Brain microvascular endothelial cell (primary cell): ENCODE data around the gene OR2T8.
A peak's percentile ranks its signal among the peaks of the same experiment; 100 is the strongest.

Source experiments
- DNase-seq: peaks from one replicate; pipeline ENCODE4 v3.0.0-alpha.2; 2020
- H3K27ac ChIP-seq: fragments of 250-450 bp; sonication (Bioruptor Pico); 2 replicates; pipeline ENCODE4 v1.5.1; 2020; ENCODE audit warnings: mild to moderate bottlenecking, moderate library complexity
- H3K27me3 ChIP-seq: fragments of 250-450 bp; sonication (Bioruptor Pico); replicated peaks from 2 replicates; pipeline ENCODE4 v1.5.1; 2020; ENCODE audit warnings: mild to moderate bottlenecking
- H3K36me3 ChIP-seq: fragments of 250-450 bp; sonication (Bioruptor Pico); replicated peaks from 2 replicates; pipeline ENCODE4 v1.5.1; 2020; ENCODE audit warnings: mild to moderate bottlenecking
- H3K4me3 ChIP-seq: 2 replicates; pipeline ENCODE4 v1.5.1; 2011; ENCODE audit warnings: low read depth, mild to moderate bottlenecking, control low read depth, low read length, moderate library complexity
- in situ Hi-C: cut with HindIII; loops from 2 replicates; pipeline ENCODE4 v1.10.0; 2017; ENCODE audit warnings: low sequenced_read_pairs, low pct_ligation_motif_present
- TF ChIP-seq, protein P1 (sequence below): IDR thresholded peaks from 2 replicates; pipeline ENCODE4 v1.5.1; 2011; ENCODE audit warnings: low read depth, mild to moderate bottlenecking, moderate library complexity, low read length, control low read depth, inconsistent platforms; ENCODE audit errors: missing control alignments

Gene OR2T8

DNA sequence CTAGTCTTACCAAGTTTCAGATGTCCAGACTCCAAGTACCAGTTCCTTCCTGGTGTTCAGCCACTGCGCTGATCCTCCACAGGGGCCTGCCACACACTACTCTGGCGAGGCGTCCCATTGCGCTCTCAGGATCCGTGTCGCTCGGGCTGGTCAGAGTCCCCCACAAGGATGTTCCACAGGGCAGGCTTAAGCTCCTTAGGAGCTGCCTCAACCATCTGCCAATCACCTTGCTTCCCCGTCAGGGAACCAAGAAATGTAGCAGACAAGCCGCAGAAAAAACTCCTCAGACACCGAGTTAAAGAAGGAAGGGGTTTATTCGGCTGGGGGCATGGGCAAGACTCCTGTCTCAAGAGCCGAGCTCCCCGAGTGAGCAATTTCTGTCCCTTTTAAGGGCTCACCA lies 14.9 kb upstream of the OR2T8 start:
- no peaks in the 10 kb centered on the region for H3K36me3 ChIP-seq
- no peak for DNase-seq

DNA sequence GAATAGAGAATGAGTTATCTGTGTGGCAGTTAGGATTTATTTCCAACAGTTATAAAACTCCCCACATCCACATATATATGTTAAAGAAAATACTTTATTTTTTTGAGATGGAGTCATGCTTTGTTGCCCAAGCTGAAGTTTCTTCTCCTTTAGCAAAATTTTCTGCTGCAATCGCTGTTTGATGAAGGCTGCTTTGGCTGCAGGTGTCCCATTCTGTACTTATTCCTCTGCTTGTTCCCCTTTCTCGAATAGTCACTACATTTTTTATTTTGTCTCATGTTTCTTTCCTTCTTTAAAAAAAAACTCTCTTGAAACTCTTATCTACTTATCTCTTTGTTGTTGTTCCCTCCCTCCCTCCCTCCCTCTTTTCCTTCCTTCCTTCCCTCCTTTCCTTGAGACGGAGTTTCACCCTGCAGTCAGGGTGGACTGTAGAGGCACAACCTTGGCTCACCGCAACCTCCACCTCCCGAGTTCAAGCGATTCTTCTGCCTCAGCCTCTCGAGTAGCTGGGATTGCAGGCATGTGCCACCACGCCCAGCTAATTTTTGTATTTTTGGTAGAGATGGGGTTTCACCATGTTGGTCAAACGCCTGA lies 14.0 kb upstream of the OR2T8 start:
- TF ChIP-seq, protein P1, sequence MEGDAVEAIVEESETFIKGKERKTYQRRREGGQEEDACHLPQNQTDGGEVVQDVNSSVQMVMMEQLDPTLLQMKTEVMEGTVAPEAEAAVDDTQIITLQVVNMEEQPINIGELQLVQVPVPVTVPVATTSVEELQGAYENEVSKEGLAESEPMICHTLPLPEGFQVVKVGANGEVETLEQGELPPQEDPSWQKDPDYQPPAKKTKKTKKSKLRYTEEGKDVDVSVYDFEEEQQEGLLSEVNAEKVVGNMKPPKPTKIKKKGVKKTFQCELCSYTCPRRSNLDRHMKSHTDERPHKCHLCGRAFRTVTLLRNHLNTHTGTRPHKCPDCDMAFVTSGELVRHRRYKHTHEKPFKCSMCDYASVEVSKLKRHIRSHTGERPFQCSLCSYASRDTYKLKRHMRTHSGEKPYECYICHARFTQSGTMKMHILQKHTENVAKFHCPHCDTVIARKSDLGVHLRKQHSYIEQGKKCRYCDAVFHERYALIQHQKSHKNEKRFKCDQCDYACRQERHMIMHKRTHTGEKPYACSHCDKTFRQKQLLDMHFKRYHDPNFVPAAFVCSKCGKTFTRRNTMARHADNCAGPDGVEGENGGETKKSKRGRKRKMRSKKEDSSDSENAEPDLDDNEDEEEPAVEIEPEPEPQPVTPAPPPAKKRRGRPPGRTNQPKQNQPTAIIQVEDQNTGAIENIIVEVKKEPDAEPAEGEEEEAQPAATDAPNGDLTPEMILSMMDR, result no peak
- no peak for DNase-seq
- Histone ChIP-seq H3K27me3 (no peaks in the 10 kb centered on the region), H3K27ac (no peak overlapping the region), H3K36me3 (no peaks in the 10 kb centered on the region), H3K4me3 (peak overlapping the region; percentile 1)
- in situ Hi-C loops, result no loop called here

More for the DNA sequence above, 14.9 kb upstream of the OR2T8 start:
- TF ChIP-seq, protein P1, result no peak
- Histone ChIP-seq H3K27ac (no peak overlapping the region), H3K27me3 (no peaks in the 10 kb centered on the region), H3K4me3 (no peak overlapping the region)
- in situ Hi-C loops, result no loop called here

DNA sequence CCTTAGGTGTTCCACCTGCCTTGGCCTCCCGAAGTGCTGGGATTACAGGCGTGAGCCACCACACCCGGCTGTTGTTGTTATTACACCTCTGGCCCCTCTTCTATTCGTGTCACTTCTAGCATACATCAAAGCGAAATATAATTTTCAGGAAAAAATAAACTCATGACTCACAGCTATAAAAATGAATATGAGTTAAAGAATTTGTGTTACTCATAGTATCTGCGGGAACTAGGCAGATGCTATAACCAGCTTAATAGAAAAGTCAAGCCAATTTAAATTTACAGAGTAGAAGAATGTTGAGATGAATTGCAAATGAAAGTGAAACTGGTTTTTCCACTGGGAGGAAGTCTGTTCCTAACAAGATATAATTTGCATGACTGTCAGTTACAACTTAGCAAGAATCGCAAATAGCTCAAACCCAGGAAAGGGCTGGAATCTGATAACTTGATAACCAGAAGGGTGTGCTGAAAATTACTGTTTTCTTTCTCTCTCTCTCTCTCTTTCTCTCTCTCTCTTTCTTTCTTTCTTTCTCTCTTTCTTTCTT lies 13.5 kb upstream of the OR2T8 start:
- Histone ChIP-seq H3K36me3 (no peaks in the 10 kb centered on the region), H3K4me3 (peak overlapping the region; percentile 9), H3K27me3 (no peaks in the 10 kb centered on the region), H3K27ac (no peak overlapping the region)
- no peak for DNase-seq
- TF ChIP-seq, protein P1, result no peak
- in situ Hi-C loops, result no loop called here

DNA sequence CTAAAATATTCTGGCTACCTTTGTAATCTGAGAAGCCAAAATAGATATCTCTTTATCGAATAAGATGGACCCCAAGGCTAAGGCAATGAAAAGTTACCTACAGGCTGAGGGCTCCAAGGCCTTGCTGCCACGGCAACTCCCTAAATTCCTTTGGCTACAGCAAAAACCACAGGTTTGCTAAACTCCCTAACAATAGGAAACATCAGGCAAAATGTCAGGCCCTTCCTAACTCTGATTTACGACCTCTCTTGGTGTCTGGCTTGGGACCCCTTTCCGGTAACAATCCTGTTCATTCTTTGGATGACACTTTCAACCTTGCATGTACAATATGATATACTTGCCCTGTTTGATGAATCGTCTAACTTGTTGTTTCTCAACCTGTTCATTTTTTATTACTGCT lies 11.3 kb upstream of the OR2T8 start:
- TF ChIP-seq, protein P1, result no peak
- in situ Hi-C loops, result no loop called here
- H3K27me3 ChIP-seq, result no peaks in the 10 kb centered on the region
- H3K36me3 ChIP-seq, result no peaks in the 10 kb centered on the region
- no peak overlapping the region for H3K27ac ChIP-seq
- H3K4me3 ChIP-seq, result no peak overlapping the region
- DNase-seq, result no peak

DNA sequence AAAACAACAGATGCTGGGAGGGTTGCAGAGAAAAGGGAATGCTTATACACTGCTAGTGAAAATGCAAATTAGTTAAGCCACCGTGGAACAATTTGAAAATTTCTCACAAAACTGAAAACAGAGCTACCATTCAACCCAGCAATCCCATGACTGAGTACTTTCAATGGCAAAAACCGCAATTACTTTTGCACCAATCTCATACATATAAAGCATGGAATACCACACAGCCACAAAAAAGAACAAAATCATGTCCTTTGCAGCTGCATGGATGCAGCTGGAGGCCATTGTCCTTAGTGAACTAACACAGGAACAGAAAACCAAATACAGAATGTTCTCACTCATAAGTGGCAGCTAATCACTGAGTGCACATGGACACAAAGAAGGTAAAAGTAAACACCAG lies 6.3 kb upstream of the OR2T8 start:
- no peaks in the 10 kb centered on the region for H3K36me3 ChIP-seq
- DNase-seq, result no peak
- H3K4me3 ChIP-seq, result no peak overlapping the region
- no peak overlapping the region for H3K27ac ChIP-seq
- in situ Hi-C loops, result no loop called here
- TF ChIP-seq, protein P1, result no peak
- no peaks in the 10 kb centered on the region for H3K27me3 ChIP-seq
